ENCODE data around the gene FIBP. TPM values are rescaled to one million over a fixed set of nuclear protein-coding genes. Genes with fewer than 3 reads are reported as not detected.

The FIBP gene
- total RNA-seq, 2 donors from 2014 or later: 50.9 to 82.8 TPM

DNA sequence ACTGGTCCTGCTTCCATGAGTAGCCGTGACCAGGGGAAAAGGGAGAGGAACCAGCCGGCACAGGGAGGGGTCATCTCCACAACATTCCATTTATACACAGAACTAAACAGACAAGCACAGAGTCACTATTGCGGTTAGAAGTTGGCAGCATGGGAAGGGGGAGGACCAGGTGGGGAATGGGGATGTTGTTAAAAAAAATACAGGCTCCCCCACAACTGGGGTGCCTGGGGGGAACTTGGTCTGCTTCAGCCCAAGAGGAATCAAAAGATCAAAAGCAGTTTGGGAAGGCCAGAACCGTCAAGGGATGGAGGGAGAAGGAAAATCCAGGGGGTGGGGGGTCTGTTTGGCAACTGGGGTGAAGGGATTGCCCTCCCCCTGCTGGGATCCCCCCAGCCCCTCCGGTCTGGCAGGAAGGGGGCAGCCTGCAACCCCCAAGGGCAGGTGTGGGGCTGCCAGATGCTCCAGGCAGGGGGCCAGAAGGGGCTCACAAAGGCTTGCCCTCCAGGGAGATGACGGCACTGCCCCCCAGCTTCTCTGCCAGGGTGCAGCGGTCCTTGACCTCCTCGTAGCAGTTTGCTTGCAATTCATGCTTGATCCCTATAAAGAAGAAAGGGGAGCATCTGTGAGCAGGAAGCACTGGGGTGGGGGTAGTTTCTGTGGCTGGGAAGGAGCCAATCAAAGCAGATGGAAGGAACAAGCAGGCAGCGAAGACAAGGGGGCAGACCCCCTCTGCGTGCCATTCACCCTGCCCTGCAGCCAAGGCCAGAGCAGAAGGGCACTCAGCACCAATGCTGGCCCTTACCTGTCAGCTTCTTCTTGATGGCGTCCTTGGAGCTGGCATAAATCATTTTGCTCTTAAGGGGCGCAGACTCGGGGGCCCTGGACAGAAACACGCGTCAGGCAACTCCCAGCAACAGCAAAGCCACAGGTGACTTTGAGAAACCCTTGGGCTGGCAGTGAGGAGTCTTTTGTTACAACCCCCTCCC, 33.1 kb downstream of the FIBP start:
- Histone ChIP-seq H3K27ac (no peak overlapping the region), H3K36me3 (peaks cover 53% of the 10 kb centered on the region), H3K27me3 (no peaks in the 10 kb centered on the region), H3K4me3 (no peak overlapping the region), H3K4me1 (peaks cover 0 to 35% of the 10 kb centered on the region in 2 donors), H3K9me3 (peaks cover 0 to 7% of the 10 kb centered on the region in 2 donors)
- no peak for DNase-seq (ENCODE audit: low spot score)
- TF ChIP-seq CTCF (IDR thresholded peaks at IDR 0.05): no peak

- Histone ChIP-seq H3K4me3 (no peak overlapping the region), H3K27me3 (no peaks in the 10 kb centered on the region), H3K4me1 (peaks cover 0 to 29% of the 10 kb centered on the region in 2 donors), H3K27ac (no peak overlapping the region), H3K9me3 (peaks cover 0 to 7% of the 10 kb centered on the region in 2 donors), H3K36me3 (peaks cover 53% of the 10 kb centered on the region)
- no peak for TF ChIP-seq CTCF (IDR thresholded peaks at IDR 0.05)
- no peak for DNase-seq (ENCODE audit: low spot score)
These were observed 34.1 kb downstream of the FIBP start for GRCh38 chr11:65854161-65854592.

DNA sequence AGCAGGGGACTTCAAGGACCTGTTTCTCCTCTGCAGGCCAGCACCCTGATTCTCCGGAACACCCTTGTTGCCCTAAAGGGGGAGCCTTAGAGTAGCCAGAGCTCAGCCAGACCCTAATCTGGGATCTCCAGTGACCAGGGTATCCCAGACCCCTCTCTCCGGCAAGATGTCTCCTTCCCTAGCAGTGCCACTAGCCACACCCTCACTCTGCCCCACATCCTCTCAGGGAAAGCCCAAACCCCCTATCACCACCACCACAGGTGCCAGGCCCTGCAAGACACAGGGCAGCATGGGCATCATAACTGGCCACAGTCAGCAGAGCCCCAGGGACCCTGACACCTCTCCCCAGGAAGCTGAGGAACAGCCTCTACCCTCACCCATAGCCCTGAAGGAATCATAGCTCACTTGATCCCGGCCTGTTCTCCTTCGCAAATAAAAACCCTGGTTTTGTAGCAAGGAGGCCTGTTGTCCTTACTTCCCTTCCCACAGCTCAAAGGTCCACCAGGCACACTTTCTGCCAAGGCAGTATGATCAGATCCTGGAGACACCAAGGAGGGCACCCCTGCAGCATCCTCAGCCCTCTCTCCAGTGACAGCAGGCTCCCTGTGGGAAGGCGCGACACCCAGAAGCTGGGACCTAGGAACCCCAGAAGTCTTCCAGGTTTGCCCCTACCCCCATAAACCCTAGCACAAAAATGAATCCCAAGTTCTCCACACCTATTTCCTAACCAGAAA, 34.9 kb downstream of the FIBP start:
- peaks cover 0 to 21% of the 10 kb centered on the region in 2 donors for H3K4me1 ChIP-seq
- H3K4me3 ChIP-seq: no peak overlapping the region

DNA sequence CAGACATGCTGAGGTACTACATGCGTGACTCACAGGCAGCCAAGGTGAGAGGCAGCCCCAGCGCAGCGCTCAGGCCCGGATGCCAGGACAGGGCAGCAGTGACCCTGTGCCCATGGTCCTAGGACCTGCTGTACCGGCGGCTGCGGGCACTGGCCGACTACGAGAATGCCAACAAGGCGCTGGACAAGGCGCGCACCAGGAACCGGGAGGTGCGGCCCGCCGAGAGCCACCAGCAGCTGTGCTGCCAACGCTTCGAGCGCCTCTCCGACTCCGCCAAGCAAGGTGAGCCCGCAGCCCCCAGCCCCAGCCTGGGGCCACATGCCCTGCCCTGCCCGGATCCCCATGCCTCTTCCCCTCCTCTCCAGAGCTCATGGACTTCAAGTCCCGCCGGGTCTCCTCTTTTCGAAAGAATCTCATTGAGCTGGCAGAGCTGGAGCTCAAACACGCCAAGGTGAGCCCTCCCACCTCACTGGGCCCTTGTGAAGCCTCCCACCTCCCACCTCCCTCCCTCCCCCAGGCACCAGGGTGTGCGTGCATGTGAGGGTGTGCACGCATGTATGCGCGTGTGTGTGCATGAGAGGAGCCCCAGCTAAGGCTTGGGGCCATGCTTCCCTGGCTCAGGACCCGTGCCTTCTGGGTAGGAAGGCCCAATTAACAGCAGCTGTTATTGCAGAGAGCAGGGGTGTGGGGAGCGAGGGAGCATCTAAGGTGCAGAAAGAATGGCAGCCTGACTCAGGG, 35.6 kb downstream of the FIBP start:
- H3K27ac ChIP-seq: no peak overlapping the region
- H3K9me3 ChIP-seq: peaks cover 0 to 7% of the 10 kb centered on the region in 2 donors
- DNase-seq (ENCODE audit: low spot score): no peak
- peaks cover 53% of the 10 kb centered on the region for H3K36me3 ChIP-seq
- peaks cover 0 to 20% of the 10 kb centered on the region in 2 donors for H3K4me1 ChIP-seq
- no peak overlapping the region for H3K4me3 ChIP-seq
- no peaks in the 10 kb centered on the region for H3K27me3 ChIP-seq
- TF ChIP-seq CTCF (IDR thresholded peaks at IDR 0.05): no peak

More for the DNA sequence above, 34.9 kb downstream of the FIBP start:
- Histone ChIP-seq H3K36me3 (peaks cover 53% of the 10 kb centered on the region), H3K9me3 (peaks cover 0 to 7% of the 10 kb centered on the region in 2 donors), H3K27me3 (no peaks in the 10 kb centered on the region), H3K27ac (no peak overlapping the region)
- DNase-seq (ENCODE audit: low spot score): no peak
- no peak for TF ChIP-seq CTCF (IDR thresholded peaks at IDR 0.05)

DNA sequence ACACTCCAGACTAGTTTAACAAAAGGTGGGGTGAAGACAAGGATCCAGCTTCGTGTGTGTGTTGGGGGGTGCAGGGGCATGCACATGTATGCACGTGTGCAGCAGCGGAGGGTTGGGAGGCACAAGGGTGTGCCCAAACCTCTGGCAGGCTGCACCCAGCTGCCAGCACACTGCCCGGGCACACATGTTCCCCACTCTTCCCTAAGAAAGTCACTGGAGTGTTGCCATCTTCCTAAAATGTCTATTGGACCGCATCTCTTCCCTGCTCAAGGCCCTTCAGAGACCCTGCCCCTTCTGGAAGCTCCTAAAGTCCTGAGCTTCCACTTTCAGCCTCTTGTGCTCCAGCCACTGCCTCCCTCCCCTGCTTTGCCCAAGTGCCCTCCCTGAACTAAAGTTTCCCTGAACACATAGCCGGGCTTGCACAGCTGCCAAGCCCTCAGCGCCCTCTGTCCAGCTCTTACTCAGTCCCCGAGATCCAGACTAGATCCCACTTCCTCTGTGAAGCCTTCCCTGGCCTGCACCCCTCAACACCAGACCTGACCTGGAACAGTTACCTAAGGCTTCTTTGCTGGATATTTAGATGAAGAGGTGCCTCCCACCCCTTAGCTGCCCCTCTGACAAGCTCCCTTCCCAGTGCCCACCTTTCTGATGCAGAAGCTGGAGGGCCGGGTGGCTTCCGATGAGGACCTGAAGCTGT, 36.3 kb downstream of the FIBP start:
- TF ChIP-seq CTCF (IDR thresholded peaks at IDR 0.05): no peak
- Histone ChIP-seq H3K36me3 (peaks cover 53% of the 10 kb centered on the region), H3K9me3 (peaks cover 0 to 7% of the 10 kb centered on the region in 2 donors), H3K4me3 (no peak overlapping the region), H3K27me3 (no peaks in the 10 kb centered on the region), H3K27ac (no peak overlapping the region), H3K4me1 (peaks cover 0 to 20% of the 10 kb centered on the region in 2 donors)
- DNase-seq (ENCODE audit: low spot score): no peak

All from right atrium auricular region (tissue), 2 donors.